Endothelial cell of umbilical vein (primary cell): ENCODE data around the gene DYNC1LI1. TPM values are rescaled to one million over a fixed set of nuclear protein-coding genes. Genes with fewer than 3 reads are reported as not detected.

ENCODE experiments used
- BruUV-seq: library from RNA; stranded (reverse); fragments of 400-500 nt; replicated peaks from 2 replicates; lab custom pipeline; 2021; lab: Mats Ljungman, UMichigan
- CTCF ChIA-PET: fragments of 300-600, 350-600 bp; sonication (Branson Sonifier 250); formaldehyde crosslinking; loops from one replicate; lab custom pipeline; 2021; ENCODE audit warnings: antibody characterized with exemption, inconsistent platforms; lab: Charles Lee
- POLR2A ChIA-PET: fragments of 300-600, 350-600 bp; sonication (Branson Sonifier 250); formaldehyde crosslinking; loops from one replicate; lab custom pipeline; 2021; ENCODE audit warnings: antibody characterized with exemption, inconsistent platforms; lab: Charles Lee
- DNase-seq: peaks from one replicate; pipeline ENCODE4 v3.0.0-alpha.2; 2011; ENCODE audit warnings: low read depth, low spot score
- FAIRE-seq: peaks from 2 replicates; lab custom pipeline; 2011; peaks lifted over from hg19 to GRCh38; lab: Jason Lieb, UNC
- H2AFZ ChIP-seq: 2 replicates; pipeline ENCODE4 v1.6.0; 2012; ENCODE audit warnings: low read depth, low read length, control low read depth, inconsistent platforms
- H3K27ac ChIP-seq: 2 replicates; pipeline ENCODE4 v1.5.1; 2011; ENCODE audit warnings: low read depth, mild to moderate bottlenecking, control low read depth, low read length, moderate library complexity; ENCODE audit not compliant: insufficient read depth
- H3K27me3 ChIP-seq, 2 experiments: 2 replicates each; pipeline versions ENCODE4 v1.6.0 to v1.6.1; 2011; ENCODE audit warnings: low read length in 2 of 2, mixed read lengths in 1 of 2; ENCODE audit not compliant: control insufficient read depth in 2 of 2, insufficient read depth in 2 of 2
- H3K36me3 ChIP-seq, 2 experiments: 2 replicates in 1 of 2; 3 replicates in 1 of 2; pipeline ENCODE4 v1.5.1; 2011; ENCODE audit warnings: low read length in 2 of 2, mild to moderate bottlenecking in 1 of 2, moderate library complexity in 1 of 2; ENCODE audit not compliant: control insufficient read depth in 2 of 2, insufficient read depth in 2 of 2; ENCODE audit errors: extremely low read depth in 1 of 2
- H3K4me1 ChIP-seq: 3 replicates; pipeline ENCODE4 v1.5.1; 2011; ENCODE audit warnings: mild to moderate bottlenecking, low read length; ENCODE audit not compliant: control insufficient read depth, insufficient read depth; ENCODE audit errors: extremely low read depth
- H3K4me2 ChIP-seq: 2 replicates; pipeline ENCODE4 v1.6.1; 2011; ENCODE audit warnings: low read length, control low read depth, mixed read lengths; ENCODE audit not compliant: insufficient read depth
- H3K4me3 ChIP-seq, 3 experiments: fragments of 200-600 bp in 1 of 3; sonication (generic), shearing (Covaris generic) in 1 of 3; replicated peaks in 1 of 3; 2 replicates each; pipeline ENCODE4 v1.5.1; 2011 to 2016; ENCODE audit warnings: control low read depth in 3 of 3, low read length in 3 of 3, mild to moderate bottlenecking in 2 of 3, inconsistent platforms in 1 of 3, low read depth in 1 of 3, moderate library complexity in 1 of 3; ENCODE audit not compliant: insufficient read depth in 1 of 3
- H3K79me2 ChIP-seq: 2 replicates; pipeline ENCODE4 v1.6.0; 2012; ENCODE audit warnings: low read length, inconsistent platforms; ENCODE audit not compliant: control insufficient read depth, insufficient read depth
- H3K9ac ChIP-seq: replicated peaks from 2 replicates; pipeline ENCODE3; 2011; ENCODE audit warnings: low read length, control low read depth; ENCODE audit not compliant: insufficient read depth; ENCODE audit errors: extremely low read depth
- H3K9me1 ChIP-seq: replicated peaks from 3 replicates; pipeline ENCODE4 v1.6.0; 2011; ENCODE audit warnings: mild to moderate bottlenecking, low read length; ENCODE audit not compliant: control insufficient read depth, insufficient read depth; ENCODE audit errors: extremely low read depth
- H3K9me3 ChIP-seq: replicated peaks from 2 replicates; pipeline ENCODE4 v1.5.1; 2012; ENCODE audit warnings: low read length, inconsistent platforms; ENCODE audit not compliant: control insufficient read depth, insufficient read depth
- H4K20me1 ChIP-seq: replicated peaks from 2 replicates; pipeline ENCODE3; 2011; ENCODE audit warnings: mild to moderate bottlenecking, low read length; ENCODE audit not compliant: control insufficient read depth, insufficient read depth; ENCODE audit errors: extremely low read depth
- EZH2 ChIP-seq: IDR thresholded peaks from 2 replicates; pipeline ENCODE4 v1.6.1; 2012; ENCODE audit warnings: borderline replicate concordance, low read depth, mild to moderate bottlenecking, moderate library complexity, low read length, inconsistent platforms; ENCODE audit not compliant: severe bottlenecking
- FOS ChIP-seq: IDR thresholded peaks from 2 replicates; pipeline ENCODE4 v1.6.1; 2011; ENCODE audit warnings: mild to moderate bottlenecking, low read length, moderate library complexity, borderline replicate concordance; ENCODE audit not compliant: insufficient read depth
- GATA2 ChIP-seq: IDR thresholded peaks from 2 replicates; pipeline ENCODE4 v1.7.0; 2011; ENCODE audit warnings: low read depth, mild to moderate bottlenecking, moderate library complexity, mixed read lengths, low read length; ENCODE audit not compliant: insufficient read length, insufficient read depth
- JUN ChIP-seq: IDR thresholded peaks from 2 replicates; pipeline ENCODE4 v1.6.1; 2011; ENCODE audit warnings: borderline replicate concordance, low read depth; ENCODE audit not compliant: insufficient read length, insufficient read depth
- MYC ChIP-seq: IDR thresholded peaks from one replicate; pipeline ENCODE4 v1.6.1; 2011; ENCODE audit warnings: mild to moderate bottlenecking, low read depth, low read length
- POLR2A ChIP-seq: IDR thresholded peaks from 2 replicates; pipeline ENCODE4 v1.6.1; 2012; ENCODE audit warnings: low read depth, mild to moderate bottlenecking, control low read depth, low read length
- POLR2AphosphoS5 ChIP-seq: IDR thresholded peaks from 2 replicates; pipeline ENCODE4 v1.6.1; 2012; ENCODE audit warnings: low read depth, mild to moderate bottlenecking, control low read depth, low read length, moderate library complexity; ENCODE audit not compliant: insufficient read depth
- dilution Hi-C: fragments of 300-500 bp; cut with MboI; formaldehyde crosslinking; loops from one replicate; pipeline ENCODE4 v1.15.0; 2019; ENCODE audit warnings: low sequenced_read_pairs; ENCODE audit not compliant: extremely low pct_ligation_motif_present
- intact Hi-C: fragments of 100-400 bp; cut with micrococcal nuclease; formaldehyde crosslinking; loops from one replicate; pipeline ENCODE4 v1.10.0; 2022
- polyA plus RNA-seq, 4 experiments: library from polyadenylated mRNA; depleted of rRNA in 3 of 4; stranded (reverse) in 3 of 4; unstranded in 1 of 4; fragments of >200 nt; gene quantifications; 2 replicates each; pipeline versions ENCODE4 v1.2.1 to v1.2.3, GENCODE V29; 2011 to 2012; ENCODE audit warnings: missing spikeins in 1 of 4
- total RNA-seq: library from RNA; stranded (reverse); gene quantifications from 2 replicates; pipeline ENCODE4 v1.2.3, GENCODE V29; 2021
- TF ChIP-seq, protein P1 (sequence below): IDR thresholded peaks from 2 replicates; pipeline ENCODE4 v1.6.1; 2011; ENCODE audit not compliant: insufficient read depth, insufficient read length
- TF ChIP-seq, protein P2 (sequence below), 2 donors: IDR thresholded peaks; 1 replicate in 1 of 2; 2 replicates in 1 of 2; pipeline ENCODE4 v1.5.1; 2011; ENCODE audit warnings: low read length in 2 of 2, mild to moderate bottlenecking in 2 of 2, moderate library complexity in 2 of 2, control low read depth in 1 of 2, inconsistent platforms in 1 of 2, low read depth in 1 of 2; ENCODE audit not compliant: insufficient read depth in 1 of 2; ENCODE audit errors: extremely low read depth in 1 of 2

DYNC1LI1 gene
- total and polyA plus RNA-seq, 2 donors (not counting 3 experiments of a cell fraction or from before 2014, with no cell fraction given) = 14.9 to 47.6 TPM

DNA sequence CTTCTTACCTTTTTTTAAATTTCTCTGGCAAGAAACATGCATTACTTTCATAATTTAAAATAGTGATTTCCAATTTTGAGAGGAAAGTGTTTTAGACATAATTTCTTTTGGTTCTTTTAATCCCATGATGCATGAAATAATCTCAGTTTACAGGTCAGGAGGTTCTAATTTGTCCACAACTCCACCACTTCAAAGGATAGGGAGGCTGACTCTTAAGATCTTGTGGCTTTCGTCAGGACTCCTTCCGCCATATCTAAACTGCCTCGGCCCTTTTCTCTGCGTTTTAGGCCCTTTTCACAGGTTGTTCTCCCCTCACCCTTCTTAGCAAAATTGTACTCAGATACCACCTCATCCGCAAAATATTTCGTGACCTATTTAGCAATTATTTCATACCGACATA lies 8.0 kb downstream of the DYNC1LI1 start:
- H3K9me3 ChIP-seq = no peaks in the 10 kb centered on the region
- BruUV-seq = no TSS peak
- DNase-seq (no peak), FAIRE-seq (no peak)
- CTCF ChIA-PET = no interaction called here
- H3K36me3 ChIP-seq = no peaks in the 10 kb centered on the region
- H3K4me2 ChIP-seq = no peak overlapping the region
- POLR2A ChIA-PET = no interaction called here
- dilution Hi-C loops = no loop called here
- H2AFZ ChIP-seq = no peak overlapping the region
- TF ChIP-seq MYC (no peak), FOS (no peak), POLR2A (no peak), GATA2 (no peak), POLR2AphosphoS5 (no peak), EZH2 (no peak), JUN (no peak)
- TF ChIP-seq, protein P1, sequence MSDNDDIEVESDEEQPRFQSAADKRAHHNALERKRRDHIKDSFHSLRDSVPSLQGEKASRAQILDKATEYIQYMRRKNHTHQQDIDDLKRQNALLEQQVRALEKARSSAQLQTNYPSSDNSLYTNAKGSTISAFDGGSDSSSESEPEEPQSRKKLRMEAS = no peak
- TF ChIP-seq, protein P2, sequence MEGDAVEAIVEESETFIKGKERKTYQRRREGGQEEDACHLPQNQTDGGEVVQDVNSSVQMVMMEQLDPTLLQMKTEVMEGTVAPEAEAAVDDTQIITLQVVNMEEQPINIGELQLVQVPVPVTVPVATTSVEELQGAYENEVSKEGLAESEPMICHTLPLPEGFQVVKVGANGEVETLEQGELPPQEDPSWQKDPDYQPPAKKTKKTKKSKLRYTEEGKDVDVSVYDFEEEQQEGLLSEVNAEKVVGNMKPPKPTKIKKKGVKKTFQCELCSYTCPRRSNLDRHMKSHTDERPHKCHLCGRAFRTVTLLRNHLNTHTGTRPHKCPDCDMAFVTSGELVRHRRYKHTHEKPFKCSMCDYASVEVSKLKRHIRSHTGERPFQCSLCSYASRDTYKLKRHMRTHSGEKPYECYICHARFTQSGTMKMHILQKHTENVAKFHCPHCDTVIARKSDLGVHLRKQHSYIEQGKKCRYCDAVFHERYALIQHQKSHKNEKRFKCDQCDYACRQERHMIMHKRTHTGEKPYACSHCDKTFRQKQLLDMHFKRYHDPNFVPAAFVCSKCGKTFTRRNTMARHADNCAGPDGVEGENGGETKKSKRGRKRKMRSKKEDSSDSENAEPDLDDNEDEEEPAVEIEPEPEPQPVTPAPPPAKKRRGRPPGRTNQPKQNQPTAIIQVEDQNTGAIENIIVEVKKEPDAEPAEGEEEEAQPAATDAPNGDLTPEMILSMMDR (IDR thresholded peaks at IDR 0.05; ENCODE audit: extremely low read depth in 1 of 2, insufficient read depth in 1 of 2, low read depth in 1 of 2, low read length in 2 of 2) = no peak
- H3K4me3 ChIP-seq = no peak overlapping the region
- H3K27me3 ChIP-seq = no peaks in the 10 kb centered on the region
- intact Hi-C loops = no loop called here
- H3K27ac ChIP-seq = no peak overlapping the region
- H4K20me1 ChIP-seq = peaks cover 6% of the 10 kb centered on the region
- H3K9me1 ChIP-seq = no peaks in the 10 kb centered on the region
- H3K79me2 ChIP-seq = peaks cover 90% of the 10 kb centered on the region
- no peak overlapping the region for H3K9ac ChIP-seq
- no peaks in the 10 kb centered on the region for H3K4me1 ChIP-seq
